IMR-90 (cell line): ENCODE measurements around the gene MYO10. TPM values are rescaled to one million over a fixed set of nuclear protein-coding genes. Genes with fewer than 3 reads are reported as not detected.

Experiments
- ATAC-seq: fragments of 200-7000 bp; cut with Tn5 transposase; 2 replicates; pipeline ENCODE4 v1.9.1; 2020; ENCODE audit warnings: low read depth, mild to moderate bottlenecking, moderate library complexity
- BruUV-seq: library from RNA; stranded (reverse); fragments of 400-500 nt; replicated peaks from 2 replicates; lab custom pipeline; 2021; lab: Mats Ljungman, UMichigan
- CTCF ChIA-PET: fragments of 300-600 bp; formaldehyde crosslinking; extraction: SDS; loops from one replicate; lab custom pipeline; 2021; ENCODE audit warnings: antibody characterized with exemption; lab: Yijun Ruan, JAX
- POLR2A ChIA-PET: fragments of 300-600 bp; sonication (Branson Sonifier 250); formaldehyde crosslinking; loops from one replicate; lab custom pipeline; 2022; ENCODE audit warnings: antibody characterized with exemption; ENCODE audit not compliant: unreplicated experiment; lab: Charles Lee
- DNase-seq: peaks from one replicate; pipeline ENCODE4 v3.0.0; 2013
- H2AFZ ChIP-seq: replicated peaks from 2 replicates; pipeline ENCODE3; 2013; ENCODE audit warnings: low read length, mild to moderate bottlenecking; ENCODE audit not compliant: poor library complexity
- H2AK5ac ChIP-seq: 2 replicates; pipeline ENCODE4 v1.6.1; 2013; ENCODE audit warnings: low read depth, low read length, inconsistent platforms
- H2AK9ac ChIP-seq: replicated peaks from 2 replicates; pipeline ENCODE3; 2013; ENCODE audit warnings: mild to moderate bottlenecking, low read depth, low read length, moderate library complexity; ENCODE audit not compliant: poor library complexity
- H2BK120ac ChIP-seq: 2 replicates; pipeline ENCODE4 v1.6.1; 2013; ENCODE audit warnings: low read depth, low read length, inconsistent platforms
- H2BK15ac ChIP-seq: 3 replicates; pipeline ENCODE4 v1.6.1; 2013; ENCODE audit warnings: low read depth, low read length, inconsistent platforms
- H2BK20ac ChIP-seq: 2 replicates; pipeline ENCODE4 v1.6.1; 2013; ENCODE audit warnings: low read depth, mild to moderate bottlenecking, inconsistent platforms, low read length, moderate library complexity
- H2BK5ac ChIP-seq: 2 replicates; pipeline ENCODE4 v1.6.1; 2013; ENCODE audit warnings: mild to moderate bottlenecking, low read depth, low read length, inconsistent platforms; ENCODE audit not compliant: poor library complexity, severe bottlenecking
- H3K14ac ChIP-seq: replicated peaks from 2 replicates; pipeline ENCODE4 v1.6.1; 2013; ENCODE audit warnings: low read depth, low read length, inconsistent platforms
- H3K18ac ChIP-seq: 2 replicates; pipeline ENCODE4 v1.6.1; 2013; ENCODE audit warnings: low read depth, low read length, control low read depth
- H3K23ac ChIP-seq: 2 replicates; pipeline ENCODE4 v1.6.1; 2013; ENCODE audit warnings: low read depth, low read length, inconsistent platforms
- H3K27ac ChIP-seq: 2 replicates; pipeline ENCODE4 v1.5.1; 2013; ENCODE audit warnings: mild to moderate bottlenecking, control low read depth, low read length; ENCODE audit not compliant: insufficient read depth
- H3K27me3 ChIP-seq: 2 replicates; pipeline ENCODE4 v1.6.1; 2013; ENCODE audit warnings: low read length; ENCODE audit not compliant: control insufficient read depth, insufficient read depth
- H3K36me3 ChIP-seq: 2 replicates; pipeline ENCODE4 v1.6.1; 2013; ENCODE audit warnings: low read length, mixed read lengths; ENCODE audit not compliant: control insufficient read depth, insufficient read depth
- H3K4ac ChIP-seq: 2 replicates; pipeline ENCODE4 v1.6.1; 2013; ENCODE audit warnings: low read depth, low read length, inconsistent platforms
- H3K4me1 ChIP-seq: 2 replicates; pipeline ENCODE4 v1.6.1; 2013; ENCODE audit warnings: low read length, mixed read lengths; ENCODE audit not compliant: control insufficient read depth, insufficient read depth
- H3K4me2 ChIP-seq: 2 replicates; pipeline ENCODE4 v1.6.1; 2013; ENCODE audit warnings: low read depth, mild to moderate bottlenecking, control low read depth, low read length, moderate library complexity
- H3K4me3 ChIP-seq: 2 replicates; pipeline ENCODE4 v1.5.1; 2013; ENCODE audit warnings: low read depth, mild to moderate bottlenecking, control low read depth, low read length, moderate library complexity; ENCODE audit not compliant: insufficient read depth
- H3K56ac ChIP-seq: 2 replicates; pipeline ENCODE4 v1.6.1; 2013; ENCODE audit warnings: low read length, inconsistent platforms; ENCODE audit not compliant: insufficient read depth; ENCODE audit errors: extremely low read depth
- H3K79me1 ChIP-seq, 2 experiments: 2 replicates each; pipeline ENCODE4 v1.6.1; 2013; ENCODE audit warnings: low read length in 2 of 2, inconsistent platforms in 1 of 2, low read depth in 1 of 2
- H3K9ac ChIP-seq: 2 replicates; pipeline ENCODE4 v1.6.1; 2013; ENCODE audit warnings: low read depth, low read length, control low read depth
- H3K9me1 ChIP-seq: 2 replicates; pipeline ENCODE4 v1.6.1; 2013; ENCODE audit warnings: low read length, inconsistent platforms; ENCODE audit not compliant: insufficient read depth
- H3K9me3 ChIP-seq: 2 replicates; pipeline ENCODE4 v1.6.1; 2013; ENCODE audit warnings: low read length; ENCODE audit not compliant: control insufficient read depth, insufficient read depth
- H4K20me1 ChIP-seq: 2 replicates; pipeline ENCODE4 v1.6.1; 2013; ENCODE audit warnings: low read length, inconsistent platforms; ENCODE audit not compliant: insufficient read depth
- H4K5ac ChIP-seq: 2 replicates; pipeline ENCODE4 v1.6.1; 2013; ENCODE audit warnings: mild to moderate bottlenecking, low read depth, low read length, control low read depth
- H4K8ac ChIP-seq, 2 experiments: 2 replicates each; pipeline ENCODE4 v1.6.1; 2013; ENCODE audit warnings: low read depth in 2 of 2, low read length in 2 of 2, control low read depth in 1 of 2, inconsistent platforms in 1 of 2
- H4K91ac ChIP-seq: 2 replicates; pipeline ENCODE4 v1.6.1; 2013; ENCODE audit warnings: low read depth, low read length, inconsistent platforms; ENCODE audit not compliant: insufficient read depth
- MAZ ChIP-seq: IDR thresholded peaks from 2 replicates; pipeline ENCODE4 v1.6.1; 2012; ENCODE audit warnings: low read depth, mild to moderate bottlenecking, low read length, improper control_type of control experiment, moderate library complexity, borderline replicate concordance
- NFE2L2 ChIP-seq: fragments of 150-350 bp; IDR thresholded peaks from 2 replicates; pipeline ENCODE4 v1.6.1; 2016; ENCODE audit warnings: low read depth, mild to moderate bottlenecking, low read length
- WGBS, 2 experiments: methylation state at CpG; one replicate each; pipeline versions ENCODE4 v1.1.5 to v1.1.7; 2013; ENCODE audit warnings: missing lambda C conversion rate in 2 of 2; ENCODE audit not compliant: insufficient read length in 1 of 2; ENCODE audit errors: extremely low coverage in 2 of 2; 5-methylcytosine and 5-hydroxymethylcytosine counted together
- dilution Hi-C: fragments of 300-500 bp; cut with HindIII; formaldehyde crosslinking; loops from one replicate; pipeline ENCODE4 v1.14.3; 2018; ENCODE audit warnings: low sequenced_read_pairs; ENCODE audit not compliant: unreplicated experiment
- in situ Hi-C: fragments of 300-500 bp; cut with MboI; formaldehyde crosslinking; loops from 3 replicates; pipeline ENCODE4 v1.14.3; 2019; ENCODE audit warnings: low sequenced_read_pairs, inconsistent platforms, mixed read lengths
- intact Hi-C: fragments of 100-400 bp; cut with micrococcal nuclease; formaldehyde crosslinking; loops from 2 replicates; pipeline ENCODE4 v1.10.0; 2022
- polyA plus RNA-seq, 3 experiments: library from polyadenylated mRNA; depleted of rRNA; stranded (reverse); fragments of >200 nt; gene quantifications; 2 replicates each; pipeline ENCODE4 v1.2.3, GENCODE V29; 2012; ENCODE audit warnings: low replicate concordance in 1 of 3
- total RNA-seq: library from RNA; depleted of rRNA; stranded (reverse); fragments of >200 nt; gene quantifications from 2 replicates; pipeline ENCODE4 v1.2.3, GENCODE V29; 2012

Gene MYO10
- total and polyA plus RNA-seq, 2 of the 4 experiments (the other 2 are of a cell fraction), result 39.9 to 115 TPM

- H3K4me3 ChIP-seq, result no peak overlapping the region
- H3K4ac ChIP-seq, result no peak overlapping the region
- dilution Hi-C loops (no loop called here), intact Hi-C loops (no loop called here), in situ Hi-C loops (loop anchor here (10.0 kb wide), 1 partner anchor 515 kb away; no protein-coding TSS in a partner anchor)
- H2AFZ ChIP-seq, result no peak overlapping the region
- TF ChIP-seq NFE2L2 (no peak), MAZ (no peak)
- no peak overlapping the region for H3K14ac ChIP-seq
- no peak overlapping the region for H3K9ac ChIP-seq
- no peak overlapping the region for H2BK15ac ChIP-seq
- no peaks in the 10 kb centered on the region for H3K27me3 ChIP-seq
- H2BK20ac ChIP-seq, result no peak overlapping the region
- H4K91ac ChIP-seq, result no peak overlapping the region
- no peak overlapping the region for H3K56ac ChIP-seq
- peaks cover 30 to 33% of the 10 kb centered on the region in 2 experiments for H3K79me1 ChIP-seq
- ChIA-PET CTCF (interaction anchor here (0.6 to 1.4 kb wide), 2 partner anchors 17 to 510 kb away, joined by 3 to 4 read pairs; no protein-coding TSS in a partner anchor), POLR2A (no interaction called here)
- no peak overlapping the region for H3K18ac ChIP-seq
- H3K27ac ChIP-seq, result no peak overlapping the region
- H3K4me1 ChIP-seq, result no peaks in the 10 kb centered on the region
- no peak overlapping the region for H4K8ac ChIP-seq
- peaks cover 7% of the 10 kb centered on the region; the same call in 1 of the 2 replicates for H4K20me1 ChIP-seq
- no peak overlapping the region for H2AK9ac ChIP-seq
- H2BK5ac ChIP-seq, result no peak overlapping the region
- H2BK120ac ChIP-seq, result no peak overlapping the region
- no peak overlapping the region for H4K5ac ChIP-seq
- H3K36me3 ChIP-seq, result peaks cover 72% of the 10 kb centered on the region
- no peak overlapping the region for H3K4me2 ChIP-seq
- no peak for DNase-seq
- 95% methylated on average over 10 of the region's 14 CpGs; no CpG with 5 or more reads in 1 of the 2 experiments for WGBS, 2 experiments
- H3K23ac ChIP-seq, result no peak overlapping the region
- no peaks in the 10 kb centered on the region for H3K9me1 ChIP-seq
- no peaks in the 10 kb centered on the region for H3K9me3 ChIP-seq
- no peak; the same call in 1 of the 2 replicates for ATAC-seq
- no TSS peak for BruUV-seq
- H2AK5ac ChIP-seq, result no peak overlapping the region
These were observed 256.2 kb downstream of the MYO10 start for GRCh38 chr5:16679863-16680262.
